IPS DF 6.9 (cell line): Measurements from ENCODE around the gene POP7.

Experiments
- DNase-seq: peaks from one replicate; pipeline ENCODE4 v3.0.0-alpha.2; 2013; ENCODE audit warnings: low read depth, low spot score
- H3K27ac ChIP-seq: one replicate; pipeline ENCODE4 v1.5.1; 2013; ENCODE audit warnings: low read length, control low read depth
- H3K27me3 ChIP-seq: 2 replicates; pipeline ENCODE4 v1.6.1; 2013; ENCODE audit warnings: mild to moderate bottlenecking, low read length; ENCODE audit not compliant: control insufficient read depth, insufficient read depth
- H3K36me3 ChIP-seq: 2 replicates; pipeline ENCODE4 v1.6.1; 2013; ENCODE audit warnings: low read length; ENCODE audit not compliant: control insufficient read depth, insufficient read depth
- H3K4me1 ChIP-seq: 2 replicates; pipeline ENCODE4 v1.6.1; 2013; ENCODE audit warnings: low read length; ENCODE audit not compliant: control insufficient read depth, insufficient read depth
- H3K4me3 ChIP-seq: 2 replicates; pipeline ENCODE4 v1.5.1; 2013; ENCODE audit warnings: mild to moderate bottlenecking, low read length
- H3K9me3 ChIP-seq: 2 replicates; pipeline ENCODE4 v1.6.1; 2013; ENCODE audit warnings: low read length, inconsistent platforms; ENCODE audit not compliant: control insufficient read depth, insufficient read depth
- WGBS: extraction: QIAGEN DNeasy Blood & Tissue Kit; methylation state at CpG from one replicate; pipeline ENCODE4 v1.1.7; 2013; ENCODE audit warnings: mixed read lengths, missing lambda C conversion rate; ENCODE audit not compliant: insufficient read length, insufficient coverage; 5-methylcytosine and 5-hydroxymethylcytosine counted together

Gene POP7

DNA sequence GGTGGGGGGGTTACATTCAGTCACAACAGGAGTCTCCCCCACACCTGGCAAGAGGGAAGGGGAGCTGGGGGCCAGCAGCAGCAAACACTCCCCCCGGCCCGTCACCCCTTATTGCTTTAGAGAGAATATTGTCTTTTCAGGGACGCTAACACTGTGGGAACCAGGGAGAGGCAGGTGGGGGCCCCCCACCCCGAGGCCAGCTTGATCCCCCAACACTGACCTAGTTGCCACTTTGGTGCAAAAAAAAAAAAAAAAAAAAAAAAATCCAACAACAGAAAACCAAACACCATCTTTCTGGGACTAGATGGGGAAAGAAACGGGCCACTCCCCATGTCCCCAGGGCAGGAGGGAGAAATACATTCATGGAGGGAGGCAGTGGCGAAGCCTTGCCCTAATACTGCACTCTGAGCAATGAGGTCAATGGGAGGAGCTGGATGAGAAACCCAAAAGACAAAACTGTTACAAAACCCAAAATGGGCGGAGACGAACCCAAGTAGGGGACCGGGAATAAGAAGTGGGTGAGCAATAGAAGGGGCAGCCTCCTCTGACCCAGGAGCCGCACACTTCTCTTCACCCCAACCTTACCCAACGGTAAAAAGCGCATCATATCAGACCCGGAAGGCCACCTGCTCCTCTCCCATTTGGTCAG is 25.9 kb upstream of the POP7 start:
- Histone ChIP-seq H3K4me3 (no peak overlapping the region), H3K4me1 (no peaks in the 10 kb centered on the region; the same call in 1 of the 2 replicates), H3K27me3 (no peaks in the 10 kb centered on the region), H3K27ac (no peak overlapping the region), H3K36me3 (peaks cover 59% of the 10 kb centered on the region), H3K9me3 (no peaks in the 10 kb centered on the region)
- DNase-seq, result no peak
- no CpG with 5 or more reads among the region's 13 CpGs for WGBS

- H3K27ac ChIP-seq, result no peak overlapping the region
- H3K9me3 ChIP-seq, result no peaks in the 10 kb centered on the region
- no peaks in the 10 kb centered on the region for H3K27me3 ChIP-seq
- H3K36me3 ChIP-seq, result peaks cover 66% of the 10 kb centered on the region
- H3K4me3 ChIP-seq, result no peak overlapping the region
- H3K4me1 ChIP-seq, result no peaks in the 10 kb centered on the region; the same call in 1 of the 2 replicates
- no peak for DNase-seq
- no CpG with 5 or more reads among the region's 18 CpGs for WGBS
Measured at GRCh38 chr7:100680576-100681271, 25.2 kb upstream of the POP7 start.

DNA sequence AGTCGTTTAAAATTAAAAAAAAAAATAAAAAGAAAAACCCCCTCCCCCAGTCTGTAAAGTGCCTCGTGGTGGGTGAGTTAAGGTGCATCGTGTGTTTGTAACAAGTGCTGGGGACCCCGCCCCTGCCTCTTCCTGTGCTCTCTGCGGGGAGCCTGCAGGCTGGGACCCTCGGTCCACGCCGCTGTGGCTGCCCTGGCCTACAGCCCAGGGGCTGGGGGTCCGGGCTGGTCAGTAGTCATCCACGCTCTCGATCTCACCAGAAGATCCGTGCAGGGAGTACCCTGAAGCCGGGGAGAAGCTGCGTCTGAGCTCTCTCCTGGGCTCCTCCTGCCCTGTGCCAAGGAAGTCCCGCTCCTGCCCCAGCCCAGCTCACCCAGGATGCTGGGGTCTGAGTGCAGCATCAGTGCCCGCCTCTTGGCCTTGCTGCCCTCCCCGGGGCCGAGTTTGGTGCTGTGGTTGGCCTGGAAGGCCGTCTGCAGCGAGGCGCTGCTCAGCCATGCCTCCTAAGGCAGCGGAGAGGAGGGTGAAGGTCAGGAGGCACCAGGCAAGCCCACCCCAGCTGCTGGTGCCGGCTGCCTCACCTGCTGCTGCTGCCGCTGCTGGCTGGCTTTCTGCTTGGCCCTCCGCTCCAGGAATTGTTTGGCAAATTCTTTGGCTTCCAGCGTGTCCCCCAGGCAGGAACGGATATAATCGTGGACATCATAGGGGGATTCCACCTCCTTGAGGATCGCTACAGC is 24.3 kb upstream of the POP7 start:
- Histone ChIP-seq H3K4me3 (no peak overlapping the region), H3K4me1 (no peaks in the 10 kb centered on the region; the same call in 1 of the 2 replicates), H3K27ac (no peak overlapping the region), H3K9me3 (no peaks in the 10 kb centered on the region), H3K27me3 (no peaks in the 10 kb centered on the region), H3K36me3 (peaks cover 72% of the 10 kb centered on the region)
- DNase-seq, result no peak
- WGBS, result no CpG with 5 or more reads among the region's 29 CpGs

DNA sequence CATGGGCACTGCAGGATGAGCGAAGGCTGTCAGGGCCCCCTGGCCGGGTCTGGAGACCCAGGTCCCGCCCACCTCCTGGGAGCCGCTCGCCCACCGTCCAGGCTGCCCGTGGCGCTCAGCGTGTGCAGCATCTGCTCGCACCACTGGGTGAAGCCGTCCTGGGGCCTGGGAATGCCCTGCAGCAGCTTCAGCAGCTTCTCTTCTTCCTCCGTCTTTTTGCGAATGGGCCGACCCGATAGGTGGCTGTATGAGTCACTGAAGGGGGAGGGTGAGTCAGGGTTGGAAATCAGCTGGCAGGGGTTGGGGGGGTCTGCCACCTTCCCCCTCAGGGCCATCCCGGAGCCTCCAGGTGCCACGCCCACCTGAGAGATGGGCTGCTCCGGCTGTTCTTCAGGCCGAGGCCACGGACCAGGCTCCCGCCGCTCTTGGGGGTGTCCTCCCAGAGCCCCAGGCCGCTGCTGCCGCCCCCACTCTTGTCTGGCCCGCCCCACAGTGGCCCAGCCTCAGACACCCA is 23.6 kb upstream of the POP7 start:
- no CpG with 5 or more reads among the region's 25 CpGs for WGBS
- no peak for DNase-seq
- no peaks in the 10 kb centered on the region for H3K9me3 ChIP-seq
- H3K27ac ChIP-seq, result no peak overlapping the region
- H3K4me1 ChIP-seq, result no peaks in the 10 kb centered on the region; the same call in 1 of the 2 replicates
- no peaks in the 10 kb centered on the region for H3K27me3 ChIP-seq
- no peak overlapping the region for H3K4me3 ChIP-seq
- H3K36me3 ChIP-seq, result peaks cover 73% of the 10 kb centered on the region

GRCh38 chr7:100682991-100683658 is 22.8 kb upstream of the POP7 start:
- Histone ChIP-seq H3K36me3 (peaks cover 78% of the 10 kb centered on the region), H3K9me3 (no peaks in the 10 kb centered on the region), H3K4me1 (no peaks in the 10 kb centered on the region; the same call in 1 of the 2 replicates), H3K27ac (no peak overlapping the region), H3K27me3 (no peaks in the 10 kb centered on the region), H3K4me3 (no peak overlapping the region)
- DNase-seq, result no peak
- no CpG with 5 or more reads among the region's 28 CpGs for WGBS

GRCh38 chr7:100683659-100684533 is 22.0 kb upstream of the POP7 start:
- no peak overlapping the region for H3K4me3 ChIP-seq
- DNase-seq, result no peak
- no peaks in the 10 kb centered on the region for H3K27me3 ChIP-seq
- H3K27ac ChIP-seq, result no peak overlapping the region
- no peaks in the 10 kb centered on the region for H3K9me3 ChIP-seq
- WGBS, result no CpG with 5 or more reads among the region's 37 CpGs
- H3K36me3 ChIP-seq, result peaks cover 77% of the 10 kb centered on the region
- H3K4me1 ChIP-seq, result no peaks in the 10 kb centered on the region; the same call in 1 of the 2 replicates

DNA sequence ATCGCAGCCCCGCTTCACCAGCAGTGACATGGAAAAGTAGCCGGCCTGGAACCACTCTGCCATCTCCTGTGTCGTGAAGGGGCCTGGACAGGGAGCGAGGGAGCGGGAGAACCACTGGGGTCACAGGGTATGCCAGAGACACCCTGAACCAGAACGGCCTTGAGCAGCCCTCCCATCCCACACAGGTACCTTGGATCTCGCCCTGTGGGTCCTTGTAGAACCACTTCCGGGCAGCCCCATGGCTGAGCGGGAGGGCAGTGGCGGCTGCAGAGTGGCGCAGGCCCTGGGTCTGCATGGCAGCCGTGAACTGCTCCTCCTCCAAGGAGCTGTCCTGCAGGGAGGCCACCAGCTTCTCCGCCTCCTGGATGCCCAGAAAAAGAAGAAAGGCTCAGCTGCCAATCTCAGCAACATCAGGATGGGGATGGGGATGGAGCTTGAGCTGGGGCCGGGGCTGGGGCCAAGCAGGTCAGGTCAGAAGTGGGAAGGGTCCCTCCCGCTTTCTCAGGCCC is 21.3 kb upstream of the POP7 start:
- H3K36me3 ChIP-seq, result peaks cover 77% of the 10 kb centered on the region
- DNase-seq, result no peak
- no peaks in the 10 kb centered on the region for H3K27me3 ChIP-seq
- WGBS, result no CpG with 5 or more reads among the region's 16 CpGs
- no peak overlapping the region for H3K27ac ChIP-seq
- no peaks in the 10 kb centered on the region for H3K9me3 ChIP-seq
- no peak overlapping the region for H3K4me3 ChIP-seq
- H3K4me1 ChIP-seq, result no peaks in the 10 kb centered on the region; the same call in 1 of the 2 replicates

DNA sequence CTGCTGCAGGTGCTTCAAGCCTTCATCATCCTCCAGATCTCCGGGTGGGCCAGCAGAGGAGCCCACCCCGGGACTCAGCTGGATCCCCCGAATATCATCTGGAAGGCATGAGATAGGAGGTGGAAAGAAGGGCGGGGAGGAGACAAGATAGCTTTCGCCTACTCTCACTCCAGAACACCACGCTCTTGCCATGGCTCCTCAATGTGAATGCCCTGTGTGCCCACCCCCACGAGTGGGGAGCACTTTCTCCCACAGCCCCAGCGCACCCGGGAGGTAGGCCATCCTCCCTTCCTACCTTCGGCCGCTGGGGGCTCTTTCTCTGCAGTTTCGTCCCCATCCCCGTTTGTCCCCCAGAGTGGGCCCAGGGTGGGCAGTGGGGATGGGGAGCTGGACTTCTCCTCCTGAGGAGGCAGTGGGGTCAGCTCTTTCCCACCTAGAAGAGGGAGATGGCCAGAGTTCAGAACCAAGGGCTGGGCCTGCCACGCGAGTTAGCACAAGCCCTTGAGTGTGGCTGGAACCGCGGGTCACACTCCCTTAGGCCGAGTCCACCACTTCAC is 20.8 kb upstream of the POP7 start:
- no peaks in the 10 kb centered on the region; the same call in 1 of the 2 replicates for H3K4me1 ChIP-seq
- no peaks in the 10 kb centered on the region for H3K9me3 ChIP-seq
- H3K27ac ChIP-seq, result no peak overlapping the region
- H3K36me3 ChIP-seq, result peaks cover 77% of the 10 kb centered on the region
- no peak for DNase-seq
- no peaks in the 10 kb centered on the region for H3K27me3 ChIP-seq
- H3K4me3 ChIP-seq, result no peak overlapping the region
- WGBS, result no CpG with 5 or more reads among the region's 18 CpGs

- H3K27me3 ChIP-seq, result no peaks in the 10 kb centered on the region
- no peaks in the 10 kb centered on the region; the same call in 1 of the 2 replicates for H3K4me1 ChIP-seq
- H3K36me3 ChIP-seq, result peaks cover 76% of the 10 kb centered on the region
- H3K4me3 ChIP-seq, result no peak overlapping the region
- no CpG with 5 or more reads among the region's 17 CpGs for WGBS
- no peak overlapping the region for H3K27ac ChIP-seq
- no peak for DNase-seq
- H3K9me3 ChIP-seq, result no peaks in the 10 kb centered on the region
Measured at GRCh38 chr7:100685631-100686145, 20.2 kb upstream of the POP7 start.
